K562 (cell line): ENCODE measurements around the gene STX7.

Source experiments
- EGR1 ChIP-seq: fragments of 450-650 bp; conservative IDR thresholded peaks from 2 replicates; pipeline ENCODE4 v1.6.1; 2017; ENCODE audit warnings: mild to moderate bottlenecking
- ERF ChIP-seq: fragments of 450-650 bp; formaldehyde crosslinking; IDR thresholded peaks from 2 replicates; pipeline ENCODE4 v1.4.0; 2020; ENCODE audit warnings: mild to moderate bottlenecking, mixed read lengths
- IRF2 ChIP-seq: sonication (generic); formaldehyde crosslinking; IDR thresholded peaks from 2 replicates; pipeline ENCODE4 v1.8.1; 2022; ENCODE audit warnings: mild to moderate bottlenecking, missing genetic modification reagents
- LEF1 ChIP-seq: fragments of 450-650 bp; IDR thresholded peaks from 2 replicates; pipeline ENCODE4 v1.6.1; 2016; ENCODE audit warnings: mild to moderate bottlenecking
- RHOXF2B ChIP-seq: fragments of 250-450 bp; sonication (Bioruptor Pico); conservative IDR thresholded peaks from 2 replicates; pipeline ENCODE4 v1.5.1; 2021
- TF ChIP-seq, protein P1 (sequence below): IDR thresholded peaks from 3 replicates; pipeline ENCODE4 v1.6.1; 2011; ENCODE audit warnings: borderline replicate concordance, mild to moderate bottlenecking; ENCODE audit not compliant: insufficient read length, insufficient read depth

DNA sequence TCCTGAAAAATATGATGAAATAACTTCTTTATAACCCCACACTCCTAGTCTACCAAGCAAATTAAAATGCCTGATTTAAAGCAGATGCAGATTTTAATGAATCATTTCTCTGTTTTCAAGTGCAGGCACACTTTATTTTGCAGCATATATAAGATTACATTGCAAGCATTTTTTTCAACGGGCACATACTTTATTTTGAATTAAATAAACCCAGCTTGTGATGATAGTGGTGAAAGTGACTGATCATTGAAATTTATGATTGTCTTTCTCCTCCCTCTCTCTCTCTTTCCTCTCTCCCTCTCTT lies 99.5 kb downstream of the STX7 start:
- TF ChIP-seq, protein P1, sequence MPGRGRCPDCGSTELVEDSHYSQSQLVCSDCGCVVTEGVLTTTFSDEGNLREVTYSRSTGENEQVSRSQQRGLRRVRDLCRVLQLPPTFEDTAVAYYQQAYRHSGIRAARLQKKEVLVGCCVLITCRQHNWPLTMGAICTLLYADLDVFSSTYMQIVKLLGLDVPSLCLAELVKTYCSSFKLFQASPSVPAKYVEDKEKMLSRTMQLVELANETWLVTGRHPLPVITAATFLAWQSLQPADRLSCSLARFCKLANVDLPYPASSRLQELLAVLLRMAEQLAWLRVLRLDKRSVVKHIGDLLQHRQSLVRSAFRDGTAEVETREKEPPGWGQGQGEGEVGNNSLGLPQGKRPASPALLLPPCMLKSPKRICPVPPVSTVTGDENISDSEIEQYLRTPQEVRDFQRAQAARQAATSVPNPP: no peak
- TF ChIP-seq ERF (CRISPR knock-in tag) (no peak), RHOXF2B (CRISPR knock-in tag) (no peak), EGR1 (no peak), LEF1 (no peak), IRF2 (CRISPR knock-in tag) (no peak)
